Spinal cord (tissue), 10 donors: Measurements from ENCODE around the gene FOXA1. TPM values are rescaled to one million over a fixed set of nuclear protein-coding genes. Genes with fewer than 3 reads are reported as not detected.
A peak's percentile ranks its signal among the peaks of the same experiment; 100 is the strongest.

Experiments used
- DNase-seq, 6 donors: peaks; one replicate each; pipeline versions ENCODE4 v3.0.0 to v3.0.0-alpha.2; 2013 to 2015; ENCODE audit warnings: low spot score in 6 of 6, low read depth in 4 of 6
- H3K27ac ChIP-seq: one replicate; pipeline ENCODE4 v1.5.1; 2013; ENCODE audit warnings: low read depth, low read length, control low read depth
- H3K27me3 ChIP-seq: one replicate; pipeline ENCODE4 v1.6.1; 2013; ENCODE audit warnings: low read length; ENCODE audit not compliant: control insufficient read depth, insufficient read depth
- H3K36me3 ChIP-seq: one replicate; pipeline ENCODE4 v1.6.1; 2013; ENCODE audit warnings: low read length; ENCODE audit not compliant: control insufficient read depth, insufficient read depth
- H3K4me1 ChIP-seq: one replicate; pipeline ENCODE4 v1.6.1; 2013; ENCODE audit warnings: low read length; ENCODE audit not compliant: control insufficient read depth, insufficient read depth
- H3K4me3 ChIP-seq: one replicate; pipeline ENCODE4 v1.5.1; 2013; ENCODE audit warnings: low read depth, low read length, control low read depth
- H3K9me3 ChIP-seq: one replicate; pipeline ENCODE4 v1.6.1; 2013; ENCODE audit warnings: low read length; ENCODE audit not compliant: control insufficient read depth, insufficient read depth
- WGBS: methylation state at CpG from one replicate; pipeline ENCODE4 v1.1.5; 2013; ENCODE audit warnings: missing lambda C conversion rate; ENCODE audit not compliant: insufficient coverage; 5-methylcytosine and 5-hydroxymethylcytosine counted together
- polyA plus RNA-seq, 2 donors: library from polyadenylated mRNA; unstranded; fragments of 120-200 nt; gene quantifications; one replicate each; pipeline ENCODE4 v1.2.1, GENCODE V29; 2013; ENCODE audit not compliant: insufficient read length in 2 of 2
- total RNA-seq, 2 donors: library from RNA; depleted of rRNA in 1 of 2; stranded (reverse); fragments of 120-200 nt in 1 of 2; fragments of >200 nt in 1 of 2; gene quantifications; one replicate each; pipeline versions ENCODE4 v1.2.3 to v1.2.4, GENCODE V29; 2013 to 2014
- donor health status: healthy.

FOXA1 gene
- total and polyA plus RNA-seq, 4 donors, result 0.40 to 4.4 (median 2.5) TPM

DNA sequence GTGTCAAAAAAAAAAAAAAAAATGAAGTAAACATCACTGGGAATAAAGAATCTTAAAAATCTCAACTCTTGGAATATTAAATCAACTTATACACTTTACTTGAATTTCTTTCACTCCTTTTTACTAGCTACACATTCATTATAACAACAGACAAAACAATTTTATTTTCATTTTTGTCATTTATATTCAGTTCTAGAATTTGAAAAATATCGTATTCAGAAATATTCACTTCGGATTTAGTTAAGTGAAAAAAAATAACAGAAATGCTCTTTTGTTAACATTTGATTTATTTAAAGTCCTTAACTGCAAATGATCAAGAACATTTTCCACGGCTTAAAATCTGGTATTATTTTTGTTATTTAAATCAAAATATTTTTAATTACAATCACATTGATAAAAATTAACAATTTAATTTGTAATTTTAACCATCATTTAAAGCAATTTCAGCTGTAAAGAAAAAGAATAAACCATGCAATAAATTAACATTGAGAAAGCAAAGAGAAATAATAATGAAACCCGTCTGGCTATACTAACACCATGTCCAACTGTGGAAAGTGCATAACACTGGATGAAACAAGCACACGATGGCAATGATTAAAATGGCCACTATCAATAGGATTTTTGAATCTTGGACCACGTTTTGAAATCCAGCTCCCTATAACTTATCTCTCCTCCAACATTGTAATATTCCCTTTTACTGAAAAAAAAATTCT, 5.2 kb downstream of the FOXA1 start:
- DNase-seq, result peak in 2 of 6 donors; percentile 32 to 61
- H3K4me3 ChIP-seq, result no peak overlapping the region
- peaks cover 31% of the 10 kb centered on the region for H3K4me1 ChIP-seq
- WGBS, result 0% methylated on average over 1 of the region's 6 CpGs
- peaks cover 94% of the 10 kb centered on the region for H3K27me3 ChIP-seq
- no peak overlapping the region for H3K27ac ChIP-seq
- H3K36me3 ChIP-seq, result no peaks in the 10 kb centered on the region
- H3K9me3 ChIP-seq, result no peaks in the 10 kb centered on the region

DNA sequence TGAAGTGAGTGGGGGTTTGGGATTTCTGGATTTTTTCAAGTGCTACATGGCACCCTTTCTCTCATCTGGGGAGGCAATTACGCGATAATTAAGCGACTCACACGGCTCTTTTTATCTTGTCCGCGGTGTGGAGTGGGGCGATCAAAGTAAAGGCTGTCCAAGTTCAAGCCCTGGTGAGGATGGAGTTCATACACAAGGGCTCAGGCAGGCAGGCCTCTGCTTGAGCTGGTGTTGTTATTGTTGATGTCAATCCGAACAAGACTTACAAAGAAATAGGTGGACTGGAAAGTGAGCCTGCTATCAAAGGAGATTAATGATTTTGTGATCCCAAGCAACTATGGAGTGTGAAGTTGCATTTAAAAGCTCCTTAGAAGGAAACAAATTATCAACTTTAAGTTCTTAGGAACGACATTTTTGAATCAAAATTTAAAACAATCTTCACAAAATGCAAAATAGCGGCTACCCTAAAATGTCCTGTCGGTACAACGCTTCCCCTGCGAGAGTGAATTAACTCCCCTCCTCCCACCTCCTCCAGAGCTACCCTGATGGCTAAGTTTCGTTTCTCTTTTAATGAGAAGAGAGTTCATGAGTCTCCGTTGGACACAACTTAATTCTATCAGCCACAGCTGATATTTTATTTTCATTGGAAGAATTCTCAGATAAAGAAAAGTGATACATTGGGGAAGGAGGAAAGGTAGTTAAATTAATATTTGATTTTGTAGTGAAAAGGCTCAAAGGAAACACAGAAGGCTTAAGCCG, 5.9 kb downstream of the FOXA1 start:
- Histone ChIP-seq H3K36me3 (no peaks in the 10 kb centered on the region), H3K27ac (no peak overlapping the region), H3K4me3 (no peak overlapping the region), H3K9me3 (no peaks in the 10 kb centered on the region), H3K4me1 (peaks cover 35% of the 10 kb centered on the region), H3K27me3 (peaks cover 95% of the 10 kb centered on the region)
- peak in 2 of 6 donors; percentile 47 to 52 for DNase-seq
- WGBS, result 15% methylated on average over 12 of the region's 16 CpGs

DNA sequence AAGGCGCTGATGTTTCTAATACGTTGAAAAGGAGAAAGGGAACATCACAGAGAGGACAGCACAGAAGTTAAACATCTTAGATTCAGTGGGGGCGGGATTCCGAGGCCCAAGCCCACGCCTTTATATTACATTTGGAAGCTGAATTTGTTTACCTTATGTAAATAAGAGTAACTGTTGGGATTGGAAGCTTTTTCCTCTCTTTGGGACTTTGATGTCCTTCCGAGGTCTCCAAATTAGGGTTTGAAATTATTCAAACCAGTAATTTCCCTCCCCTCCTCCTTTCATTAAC, 6.4 kb downstream of the FOXA1 start:
- peaks cover 95% of the 10 kb centered on the region for H3K27me3 ChIP-seq
- no peak overlapping the region for H3K27ac ChIP-seq
- peaks cover 39% of the 10 kb centered on the region for H3K4me1 ChIP-seq
- H3K9me3 ChIP-seq, result no peaks in the 10 kb centered on the region
- no peak overlapping the region for H3K4me3 ChIP-seq
- no peaks in the 10 kb centered on the region for H3K36me3 ChIP-seq
- peak in 2 of 6 donors; percentile 17 to 35 for DNase-seq
- 11% methylated on average over 3 of the region's 6 CpGs for WGBS

DNA sequence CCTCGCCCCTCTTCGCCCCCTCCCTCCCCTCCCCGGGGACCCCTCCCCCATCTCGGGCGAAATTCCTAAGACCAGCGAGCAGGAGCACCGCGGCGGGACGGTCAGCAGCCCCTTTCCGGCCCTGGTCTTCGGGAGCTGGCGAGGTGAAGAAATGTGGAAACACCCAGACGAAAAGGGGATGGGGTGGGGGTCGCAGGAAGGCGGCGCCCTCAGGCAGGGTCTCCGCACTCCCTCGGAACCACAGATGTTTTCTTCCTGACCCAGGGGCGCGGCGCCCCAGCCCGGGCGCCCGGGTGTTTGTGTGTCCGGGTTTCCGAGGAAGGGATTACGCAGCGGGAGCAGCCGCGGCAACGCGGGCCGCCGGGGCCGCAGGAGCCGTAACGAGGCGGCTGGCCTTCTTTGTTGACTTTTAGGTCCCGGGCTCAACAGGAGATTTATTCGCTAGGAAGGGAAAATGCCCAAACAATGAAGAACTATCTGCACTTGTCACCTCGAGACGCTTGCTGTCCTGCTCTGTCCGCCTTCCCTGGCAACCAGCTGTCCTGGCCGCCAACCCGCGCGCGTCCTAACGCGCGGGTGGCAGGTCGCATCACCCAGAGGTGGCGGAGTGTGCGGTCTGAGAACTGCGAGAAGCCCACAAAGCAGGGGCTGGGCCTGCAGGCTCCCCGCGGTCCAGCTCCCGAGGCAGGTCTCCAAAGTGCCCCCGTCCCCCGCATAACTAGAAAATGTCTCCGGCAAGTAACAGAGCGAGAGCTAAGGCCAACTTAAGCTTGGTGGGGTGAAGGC, 7.0 kb downstream of the FOXA1 start:
- 1% methylated on average over 54 of the region's 63 CpGs for WGBS
- H3K27me3 ChIP-seq, result peaks cover 95% of the 10 kb centered on the region
- DNase-seq, result peak in 2 of 6 donors; percentile 18 to 52
- H3K36me3 ChIP-seq, result no peaks in the 10 kb centered on the region
- peaks cover 43% of the 10 kb centered on the region for H3K4me1 ChIP-seq
- H3K4me3 ChIP-seq, result peak overlapping the region; percentile 2
- no peak overlapping the region for H3K27ac ChIP-seq
- H3K9me3 ChIP-seq, result no peaks in the 10 kb centered on the region

DNA sequence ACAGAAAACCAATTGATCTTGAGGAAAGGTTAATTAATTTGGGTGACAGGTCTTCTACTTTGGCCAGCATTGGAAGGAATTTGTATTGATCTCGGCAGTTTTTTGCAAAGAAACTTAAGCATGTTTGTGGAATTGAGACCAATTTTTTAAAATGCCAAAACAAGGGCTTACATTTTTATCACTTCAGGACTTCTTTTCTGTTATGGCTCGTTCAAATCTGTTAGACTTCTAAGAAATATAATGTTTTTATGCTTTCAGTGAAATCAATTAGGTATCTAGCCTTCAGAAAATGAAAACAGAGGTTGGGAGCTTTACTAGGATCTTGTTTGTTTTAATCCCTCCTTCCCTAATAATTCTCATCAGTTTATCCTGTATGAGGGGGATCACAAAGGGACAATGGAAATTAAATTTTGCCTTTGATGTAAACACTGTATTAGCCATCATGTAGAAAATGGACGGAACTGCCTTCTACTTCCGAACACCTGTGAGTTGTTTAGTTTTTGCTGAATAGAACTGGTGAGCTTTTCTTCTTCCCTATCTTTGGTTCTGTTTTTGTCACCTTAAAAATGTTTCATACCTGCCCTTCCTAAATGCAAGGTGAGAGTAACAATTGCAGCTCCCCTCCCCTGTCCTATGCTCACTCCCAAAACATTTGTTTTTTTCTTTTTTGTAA, 7.8 kb downstream of the FOXA1 start:
- Histone ChIP-seq H3K9me3 (no peaks in the 10 kb centered on the region), H3K4me3 (no peak overlapping the region), H3K36me3 (no peaks in the 10 kb centered on the region), H3K4me1 (peaks cover 36% of the 10 kb centered on the region), H3K27me3 (peaks cover 95% of the 10 kb centered on the region), H3K27ac (no peak overlapping the region)
- peak in 2 of 6 donors; percentile 63 to 73 for DNase-seq
- WGBS, result no CpG with 5 or more reads among the region's 4 CpGs

DNA sequence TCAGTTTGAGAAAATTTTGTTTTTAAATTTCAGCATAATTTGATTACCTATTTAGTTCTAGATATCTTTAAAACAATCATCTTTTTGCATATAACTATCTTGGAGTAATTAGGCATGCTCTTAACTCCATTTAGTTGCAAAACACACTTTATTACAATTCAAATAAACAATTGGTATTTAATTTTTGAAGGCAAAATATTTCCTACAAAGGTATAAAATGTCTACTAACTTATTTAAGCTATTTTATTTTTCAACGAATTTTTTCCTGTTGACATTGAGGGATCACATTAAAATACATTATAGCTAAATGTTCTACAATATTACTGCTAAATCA, 8.3 kb downstream of the FOXA1 start:
- Histone ChIP-seq H3K27ac (no peak overlapping the region), H3K36me3 (no peaks in the 10 kb centered on the region), H3K9me3 (no peaks in the 10 kb centered on the region), H3K27me3 (peaks cover 91% of the 10 kb centered on the region), H3K4me3 (no peak overlapping the region), H3K4me1 (peaks cover 34% of the 10 kb centered on the region)
- no CpG with 5 or more reads among the region's 1 CpG for WGBS
- DNase-seq, result no peak

DNA sequence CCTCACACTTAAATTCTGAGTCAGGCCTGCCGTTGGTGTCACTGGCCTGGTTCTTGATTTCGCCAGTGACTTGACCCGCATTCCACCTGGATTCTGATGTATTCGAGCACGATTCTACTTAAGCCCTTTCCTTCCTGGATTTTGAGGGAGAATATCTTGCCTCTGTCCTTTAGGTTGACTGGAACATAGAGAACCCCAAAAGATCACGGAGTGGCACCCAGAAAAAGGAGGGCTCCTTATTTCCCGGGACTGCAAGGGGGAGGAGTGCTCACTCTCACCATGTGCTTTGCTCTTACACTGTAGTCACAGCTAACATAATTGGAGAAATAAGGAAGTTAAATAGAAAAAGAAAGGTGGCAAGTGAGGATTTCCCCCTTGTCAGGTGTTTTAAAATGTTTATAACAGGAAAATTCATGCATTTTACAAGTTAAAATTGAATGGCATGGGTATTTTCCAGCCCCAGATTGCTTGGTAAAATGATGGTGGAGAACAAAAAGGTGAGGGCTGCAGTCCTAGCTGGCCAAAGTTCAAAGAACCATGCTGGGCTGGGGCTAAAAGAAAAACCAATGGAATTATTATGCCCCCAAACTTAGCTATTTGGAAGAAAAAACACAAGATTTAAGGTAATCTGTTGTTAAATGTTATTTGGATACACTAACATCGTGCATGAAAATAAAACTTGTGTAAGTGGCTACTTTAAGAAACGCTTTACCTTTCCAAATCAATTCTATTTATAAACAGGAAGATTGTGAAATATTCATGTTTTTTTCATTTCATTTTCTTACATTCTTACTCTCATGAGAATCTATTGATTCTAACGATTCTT, 8.9 kb downstream of the FOXA1 start:
- peak in 1 of 6 donors; percentile 26 for DNase-seq
- whole genome bisulfite sequencing, result 2% methylated on average over 6 of the region's 10 CpGs

DNA sequence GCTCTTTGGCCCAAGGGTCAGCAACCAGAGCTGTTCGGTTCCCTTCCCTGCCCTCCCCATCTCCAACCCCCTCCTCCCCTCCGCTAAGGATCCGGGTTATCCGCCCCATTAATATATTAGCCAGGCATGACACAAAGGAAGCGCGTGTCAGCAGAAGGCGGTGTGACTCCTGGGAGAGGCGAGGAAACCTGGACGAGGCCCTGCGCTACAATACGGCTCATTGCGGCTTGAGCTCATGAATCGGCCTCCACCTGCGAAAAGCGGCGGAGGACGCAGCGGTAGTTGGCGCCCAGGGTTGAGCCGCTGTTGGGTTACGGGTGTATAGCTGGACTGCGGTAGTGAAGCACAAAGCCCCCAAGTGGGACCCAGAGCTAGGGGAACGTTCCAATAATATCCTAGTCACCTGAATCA, 9.9 kb downstream of the FOXA1 start:
- H3K36me3 ChIP-seq, result no peaks in the 10 kb centered on the region
- no peak for DNase-seq
- peaks cover 29% of the 10 kb centered on the region for H3K4me1 ChIP-seq
- H3K27ac ChIP-seq, result no peak overlapping the region
- no peak overlapping the region for H3K4me3 ChIP-seq
- WGBS, result under 1% methylated on average over 20 of the region's 23 CpGs
- H3K27me3 ChIP-seq, result peaks cover 84% of the 10 kb centered on the region
- no peaks in the 10 kb centered on the region for H3K9me3 ChIP-seq

More for the DNA sequence above, 8.9 kb downstream of the FOXA1 start:
- H3K4me3 ChIP-seq, result no peak overlapping the region
- H3K4me1 ChIP-seq, result peaks cover 30% of the 10 kb centered on the region
- H3K9me3 ChIP-seq, result no peaks in the 10 kb centered on the region
- peaks cover 89% of the 10 kb centered on the region for H3K27me3 ChIP-seq
- H3K36me3 ChIP-seq, result no peaks in the 10 kb centered on the region
- no peak overlapping the region for H3K27ac ChIP-seq
